ENCODE results near the gene LCN10. TPM values are rescaled to one million over a fixed set of nuclear protein-coding genes. Genes with fewer than 3 reads are reported as not detected.

Gene LCN10
- total and polyA plus RNA-seq, 10 of the 15 experiments (the other 5 are each of a cell fraction or from before 2014, with no cell fraction given), result 0.06 to 1.3 (median 0.21) TPM; not detected in 1

DNA sequence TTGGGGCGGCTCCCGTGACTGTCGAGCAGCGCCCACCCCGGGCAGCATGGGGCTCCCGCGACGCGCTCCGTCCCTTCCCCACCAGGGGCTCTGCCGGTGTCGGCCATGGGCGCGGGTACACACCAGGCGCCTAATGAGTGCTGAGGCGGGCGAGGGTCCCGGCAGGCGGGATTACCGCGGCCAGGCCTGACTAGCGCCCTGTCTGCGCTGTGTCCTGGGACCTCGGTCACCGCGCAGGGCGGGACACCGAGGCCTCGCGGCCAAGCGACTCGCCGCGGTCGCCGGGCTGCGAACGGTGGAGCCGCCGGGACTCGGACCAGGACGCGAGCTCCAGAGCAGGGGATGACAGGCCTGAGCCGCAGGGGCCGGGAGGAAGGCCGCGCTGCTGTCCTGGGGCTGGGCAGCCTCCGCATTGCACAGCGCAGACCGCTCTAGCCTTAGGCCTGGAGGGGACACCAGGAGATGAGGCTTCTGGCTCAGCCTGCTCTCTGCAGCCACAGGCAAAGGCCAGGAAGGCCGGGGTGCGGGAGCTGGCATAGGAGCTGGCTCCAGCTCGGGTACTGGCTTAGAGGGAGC, 14.1 kb downstream of the LCN10 start (continued):
- TF ChIP-seq E2F8 (IDR thresholded peaks at IDR 0.05; ENCODE audit: low read depth, partially characterized antibody), result no peak
- TF ChIP-seq CTCF (IDR thresholded peaks at IDR 0.05 in 2 of 3, conservative IDR thresholded peaks at IDR 0.05 in 1 of 3; ENCODE audit: control insufficient read depth in 2 of 3, extremely low read depth in 1 of 3, insufficient read depth in 1 of 3, low read depth in 3 of 3, low read length in 3 of 3), result no peak
- TF ChIP-seq TBL1XR1 (IDR thresholded peaks at IDR 0.05; ENCODE audit: low read depth, low read length), result 0 out of 2 replicates have a peak, but pooled peaks have one; percentile 22
- TF ChIP-seq CBX5 (IDR thresholded peaks at IDR 0.05; ENCODE audit: low read depth), result no peak
- no peak for TF ChIP-seq WRNIP1 (IDR thresholded peaks at IDR 0.05; ENCODE audit: borderline replicate concordance, low read depth, low read length)
- no peak for TF ChIP-seq GABPA (IDR thresholded peaks at IDR 0.05; ENCODE audit: low read depth)
- TF ChIP-seq FOXM1 (IDR thresholded peaks at IDR 0.05; ENCODE audit: low read depth, low read length), result no peak
- no peak for TF ChIP-seq RFX5 (IDR thresholded peaks at IDR 0.05; ENCODE audit: low read depth, low read length)
- TF ChIP-seq ZSCAN29 (IDR thresholded peaks at IDR 0.05), result no peak
- no peak for TF ChIP-seq ZZZ3 (IDR thresholded peaks at IDR 0.05; ENCODE audit: control insufficient read depth, insufficient read length, low read depth)
- TF ChIP-seq NR2C1 (IDR thresholded peaks at IDR 0.05), result no peak
- no peak for TF ChIP-seq SMAD5 (IDR thresholded peaks at IDR 0.05; ENCODE audit: low read depth)
- TF ChIP-seq SIX5 (IDR thresholded peaks at IDR 0.05; ENCODE audit: low read depth, low read length, severe bottlenecking), result no peak
- no peak for TF ChIP-seq MYC (IDR thresholded peaks at IDR 0.05; ENCODE audit: insufficient read depth, insufficient read length, insufficient replicate concordance, low read length, severe bottlenecking)
- TF ChIP-seq, protein P1, sequence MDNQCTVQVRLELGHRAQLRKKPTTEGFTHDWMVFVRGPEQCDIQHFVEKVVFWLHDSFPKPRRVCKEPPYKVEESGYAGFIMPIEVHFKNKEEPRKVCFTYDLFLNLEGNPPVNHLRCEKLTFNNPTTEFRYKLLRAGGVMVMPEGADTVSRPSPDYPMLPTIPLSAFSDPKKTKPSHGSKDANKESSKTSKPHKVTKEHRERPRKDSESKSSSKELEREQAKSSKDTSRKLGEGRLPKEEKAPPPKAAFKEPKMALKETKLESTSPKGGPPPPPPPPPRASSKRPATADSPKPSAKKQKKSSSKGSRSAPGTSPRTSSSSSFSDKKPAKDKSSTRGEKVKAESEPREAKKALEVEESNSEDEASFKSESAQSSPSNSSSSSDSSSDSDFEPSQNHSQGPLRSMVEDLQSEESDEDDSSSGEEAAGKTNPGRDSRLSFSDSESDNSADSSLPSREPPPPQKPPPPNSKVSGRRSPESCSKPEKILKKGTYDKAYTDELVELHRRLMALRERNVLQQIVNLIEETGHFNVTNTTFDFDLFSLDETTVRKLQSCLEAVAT (IDR thresholded peaks at IDR 0.05), result no peak
- TF ChIP-seq NR2F1 (conservative IDR thresholded peaks at IDR 0.05), result 0 out of 2 replicates have a peak, but pooled peaks have one; percentile 2
- no peak for TF ChIP-seq RB1 (IDR thresholded peaks at IDR 0.05; ENCODE audit: borderline replicate concordance)
- no peak for TF ChIP-seq IRF4 (IDR thresholded peaks at IDR 0.05; ENCODE audit: low read depth, low read length)
- TF ChIP-seq PBX3 (IDR thresholded peaks at IDR 0.05; ENCODE audit: insufficient replicate concordance, low read depth, low read length), result no peak

Data from GM12878 (cell line).